Lung (tissue), 12 donors: ENCODE data around the gene AZIN2. TPM values are rescaled to one million over a fixed set of nuclear protein-coding genes. Genes with fewer than 3 reads are reported as not detected.
"Not testable (repeated sequence)": the region's sequence is repeated elsewhere in the genome, so short reads cannot be mapped to it uniquely, and the experiment has no call there.

Experiments used
- ATAC-seq: fragments of 200-7000 bp; cut with Tn5 transposase; one replicate; pipeline ENCODE4 v1.9.1; 2020; ENCODE audit warnings: moderate number of reproducible peaks; ENCODE audit not compliant: insufficient read depth, low FRiP score
- DNase-seq, 3 donors: peaks; one replicate each; pipeline ENCODE4 v3.0.0-alpha.2; 2013 to 2017
- H3K27ac ChIP-seq, 2 donors: one replicate each; pipeline ENCODE4 v1.5.1; 2013; ENCODE audit warnings: mild to moderate bottlenecking in 2 of 2, moderate library complexity in 2 of 2, control low read depth in 1 of 2, inconsistent platforms in 1 of 2, low read depth in 1 of 2, low read length in 1 of 2
- H3K27me3 ChIP-seq, 3 donors: one replicate each; pipeline ENCODE4 v1.5.1; 2013; ENCODE audit warnings: low read length in 2 of 3; ENCODE audit not compliant: control insufficient read depth in 3 of 3, insufficient read depth in 3 of 3
- H3K36me3 ChIP-seq, 4 donors: one replicate each; pipeline ENCODE4 v1.5.1; 2013; ENCODE audit warnings: low read length in 4 of 4, mild to moderate bottlenecking in 1 of 4, moderate library complexity in 1 of 4; ENCODE audit not compliant: control insufficient read depth in 4 of 4, insufficient read depth in 4 of 4
- H3K4me1 ChIP-seq, 5 donors: one replicate each; pipeline ENCODE4 v1.5.1; 2013; ENCODE audit warnings: low read length in 5 of 5, mild to moderate bottlenecking in 2 of 5, moderate library complexity in 1 of 5; ENCODE audit not compliant: control insufficient read depth in 5 of 5, insufficient read depth in 5 of 5
- H3K4me3 ChIP-seq: one replicate; pipeline ENCODE4 v1.5.1; 2013; ENCODE audit warnings: mild to moderate bottlenecking, control low read depth, moderate library complexity
- H3K9ac ChIP-seq, 2 donors: one replicate each; pipeline ENCODE4 v1.5.1; 2013; ENCODE audit warnings: low read length in 2 of 2, control low read depth in 1 of 2; ENCODE audit not compliant: insufficient read depth in 1 of 2
- H3K9me3 ChIP-seq, 4 donors: one replicate each; pipeline ENCODE4 v1.5.1; 2013; ENCODE audit warnings: low read length in 3 of 4, mild to moderate bottlenecking in 1 of 4, moderate library complexity in 1 of 4; ENCODE audit not compliant: control insufficient read depth in 4 of 4, insufficient read depth in 3 of 4
- CTCF ChIP-seq: IDR thresholded peaks from 2 replicates; pipeline ENCODE4 v1.5.1; 2012; ENCODE audit warnings: mild to moderate bottlenecking; ENCODE audit errors: control extremely low read depth, extremely low read depth
- WGBS, 2 donors: extraction: QIAGEN DNeasy Blood & Tissue Kit; methylation state at CpG; one replicate each; pipeline ENCODE4 v1.1.7; 2013; 5-methylcytosine and 5-hydroxymethylcytosine counted together
- polyA plus RNA-seq, 2 donors: library from polyadenylated mRNA; stranded (reverse); fragments of 200-250 nt; gene quantifications; one replicate each; pipeline ENCODE4 v1.2.1, GENCODE V29; 2013
- total RNA-seq, 2 donors: library from RNA; depleted of rRNA in 1 of 2; stranded (reverse); fragments of >200 nt in 1 of 2; gene quantifications; one replicate each; pipeline ENCODE4 v1.2.1, GENCODE V29; 2014 to 2021
- donor health status: control.
- donor health status: control.
- donor health status: Bipolar disorder and iron deficiency.
- donor health status: healthy.
- donor health status: DM: yes; HTN: yes; CAD: no.

The AZIN2 gene
- total and polyA plus RNA-seq, 4 donors: 1.2 to 12.8 (median 3.9) TPM

GRCh38 chr1:33065301-33065700, 15.7 kb upstream of the AZIN2 start:
- no peaks in the 10 kb centered on the region for H3K4me1 ChIP-seq
- no peaks in the 10 kb centered on the region for H3K27me3 ChIP-seq
- TF ChIP-seq CTCF: no peak
- H3K9me3 ChIP-seq: peaks cover 0 to 18% (median 10%) of the 10 kb centered on the region in 4 donors
- H3K27ac ChIP-seq: no peak overlapping the region
- no peaks in the 10 kb centered on the region for H3K36me3 ChIP-seq
- H3K9ac ChIP-seq: no peak overlapping the region
- WGBS, 2 donors: 90 to 94% methylated on average over 10 of the region's 10 CpGs
- no peak for ATAC-seq
- no peak overlapping the region for H3K4me3 ChIP-seq
- DNase-seq: no peak

GRCh38 chr1:33066477-33066876, 14.5 kb upstream of the AZIN2 start:
- WGBS, 2 donors: 95 to 96% methylated on average over 3 of the region's 3 CpGs
- not testable (repeated sequence) for H3K9ac ChIP-seq, H3K27ac ChIP-seq, H3K4me1 ChIP-seq, ATAC-seq, H3K27me3 ChIP-seq, DNase-seq, H3K36me3 ChIP-seq, H3K4me3 ChIP-seq
- peaks cover 0 to 18% (median 10%) of the 10 kb centered on the region in 4 donors for H3K9me3 ChIP-seq

- not testable (repeated sequence) for H3K36me3 ChIP-seq, H3K9ac ChIP-seq, H3K4me3 ChIP-seq, H3K27ac ChIP-seq, DNase-seq, H3K4me1 ChIP-seq, ATAC-seq, H3K27me3 ChIP-seq
- 53 to 59% methylated on average over 2 of the region's 2 CpGs for WGBS, 2 donors
- H3K9me3 ChIP-seq: peaks cover 0 to 14% (median 4%) of the 10 kb centered on the region in 4 donors
These were observed 12.8 kb upstream of the AZIN2 start for GRCh38 chr1:33068108-33068507.

- no peaks in the 10 kb centered on the region for H3K4me1 ChIP-seq
- no peaks in the 10 kb centered on the region for H3K36me3 ChIP-seq
- DNase-seq: no peak
- H3K9ac ChIP-seq: no peak overlapping the region
- H3K9me3 ChIP-seq: no peaks in the 10 kb centered on the region
- no peak overlapping the region for H3K4me3 ChIP-seq
- H3K27me3 ChIP-seq: no peaks in the 10 kb centered on the region
- no peak for TF ChIP-seq CTCF
- WGBS, 2 donors: 94 to 95% methylated on average over 1 of the region's 1 CpG
- H3K27ac ChIP-seq: no peak overlapping the region
- no peak for ATAC-seq
These were observed 10.3 kb upstream of the AZIN2 start for GRCh38 chr1:33070628-33071027.

GRCh38 chr1:33072707-33073106, 8.2 kb upstream of the AZIN2 start:
- no peak for TF ChIP-seq CTCF

More at GRCh38 chr1:33072707-33073106, 8.2 kb upstream of the AZIN2 start:
- WGBS, 2 donors: 80 to 96% methylated on average over 2 of the region's 2 CpGs
- Histone ChIP-seq H3K27me3 (no peaks in the 10 kb centered on the region), H3K4me3 (no peak overlapping the region), H3K27ac (no peak overlapping the region), H3K4me1 (no peaks in the 10 kb centered on the region), H3K36me3 (no peaks in the 10 kb centered on the region), H3K9me3 (no peaks in the 10 kb centered on the region), H3K9ac (no peak overlapping the region)
- no peak for DNase-seq
- no peak for ATAC-seq
